HG02870 (cell line): Measurements from ENCODE around the gene RAPGEF5.

Experiments used
- ATAC-seq: cut with Tn5 transposase; IDR thresholded peaks from one replicate; pipeline ENCODE4 v1.9.1; 2021; ENCODE audit warnings: mild to moderate bottlenecking, moderate library complexity; ENCODE audit not compliant: unreplicated experiment

The RAPGEF5 gene

GRCh38 chr7:22380333-22380732, 23.4 kb upstream of the RAPGEF5 start:
- no peak for ATAC-seq

GRCh38 chr7:22378199-22378980, 21.4 kb upstream of the RAPGEF5 start:
- no peak for ATAC-seq

GRCh38 chr7:22377703-22378102, 20.7 kb upstream of the RAPGEF5 start:
- no peak for ATAC-seq

GRCh38 chr7:22375359-22376048, 18.6 kb upstream of the RAPGEF5 start:
- no peak for ATAC-seq

DNA sequence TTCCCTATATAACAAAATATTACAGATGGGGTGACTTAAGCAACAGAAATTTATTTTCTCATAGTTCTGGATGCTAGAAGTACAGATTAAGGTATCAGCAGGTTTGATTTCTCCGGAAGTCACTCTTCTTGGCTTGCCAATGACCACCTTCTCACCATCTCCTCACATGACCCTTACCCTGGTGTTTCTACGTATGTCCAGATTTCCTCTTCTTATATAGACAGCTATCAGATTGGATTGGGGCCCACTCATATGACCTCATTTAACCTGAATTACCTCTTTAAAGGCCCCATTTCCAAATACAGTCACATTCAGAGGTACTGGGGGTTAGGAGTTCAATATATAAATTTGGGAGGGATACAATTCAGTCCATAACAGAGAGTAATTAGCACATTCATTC, 17.0 kb upstream of the RAPGEF5 start:
- ATAC-seq: no peak

DNA sequence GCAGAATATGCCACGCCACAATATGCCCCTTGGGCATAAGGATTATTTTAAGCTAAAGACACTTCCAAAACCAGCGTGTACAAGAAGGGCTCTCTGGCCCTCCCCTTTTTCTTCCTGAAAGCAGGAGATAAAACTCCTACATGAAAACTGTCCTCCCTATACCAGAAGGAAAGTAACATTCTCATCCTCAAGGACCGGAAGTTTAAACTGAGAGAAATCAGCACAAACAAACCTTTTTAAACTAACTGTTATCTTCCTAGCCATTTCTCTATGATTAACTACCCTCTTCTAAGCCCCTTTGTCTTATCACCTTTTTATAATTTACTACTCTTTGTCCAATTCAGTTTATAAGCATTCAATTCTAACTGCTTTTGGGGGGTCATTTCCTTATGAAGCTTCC, 16.4 kb upstream of the RAPGEF5 start:
- no peak for ATAC-seq

GRCh38 chr7:22372863-22373262, 15.9 kb upstream of the RAPGEF5 start:
- ATAC-seq: no peak

DNA sequence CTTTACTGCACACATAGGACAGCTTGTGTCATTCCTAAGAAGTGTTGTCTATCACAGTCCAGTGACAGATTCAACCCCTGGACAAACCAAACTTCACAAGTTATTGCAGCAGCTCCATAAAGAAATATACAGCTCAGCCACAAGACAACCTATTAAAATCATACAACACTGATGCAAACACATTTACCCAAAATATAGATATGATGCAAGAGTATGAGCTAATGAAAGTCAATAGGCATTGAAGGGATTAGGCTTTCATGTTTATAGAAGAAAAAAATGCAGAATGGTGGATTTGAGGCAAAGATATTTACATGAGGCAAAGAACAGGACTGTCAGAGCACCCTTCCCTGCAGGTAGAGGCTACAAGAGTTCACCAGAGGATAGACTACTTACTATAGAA, 14.9 kb upstream of the RAPGEF5 start:
- ATAC-seq: no peak

DNA sequence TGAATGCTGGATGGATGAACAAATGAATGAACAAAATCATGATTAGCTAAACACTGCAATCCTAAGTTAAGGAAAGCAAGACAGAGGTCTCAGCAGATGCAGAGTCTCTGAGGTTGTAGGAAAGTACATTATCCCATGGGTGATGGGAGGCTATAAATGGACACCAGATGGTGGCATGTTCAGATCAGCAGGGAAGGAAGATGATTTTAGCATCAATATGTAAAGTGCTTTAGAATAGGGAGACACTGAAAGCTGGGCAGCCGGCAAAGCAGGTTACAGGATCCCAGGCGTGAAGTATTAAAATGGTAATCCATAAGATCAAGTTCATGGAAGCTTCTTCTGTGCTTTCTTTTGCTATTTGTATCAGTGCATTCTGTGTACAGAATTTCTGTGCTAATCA, 7.9 kb upstream of the RAPGEF5 start:
- ATAC-seq: no peak

DNA sequence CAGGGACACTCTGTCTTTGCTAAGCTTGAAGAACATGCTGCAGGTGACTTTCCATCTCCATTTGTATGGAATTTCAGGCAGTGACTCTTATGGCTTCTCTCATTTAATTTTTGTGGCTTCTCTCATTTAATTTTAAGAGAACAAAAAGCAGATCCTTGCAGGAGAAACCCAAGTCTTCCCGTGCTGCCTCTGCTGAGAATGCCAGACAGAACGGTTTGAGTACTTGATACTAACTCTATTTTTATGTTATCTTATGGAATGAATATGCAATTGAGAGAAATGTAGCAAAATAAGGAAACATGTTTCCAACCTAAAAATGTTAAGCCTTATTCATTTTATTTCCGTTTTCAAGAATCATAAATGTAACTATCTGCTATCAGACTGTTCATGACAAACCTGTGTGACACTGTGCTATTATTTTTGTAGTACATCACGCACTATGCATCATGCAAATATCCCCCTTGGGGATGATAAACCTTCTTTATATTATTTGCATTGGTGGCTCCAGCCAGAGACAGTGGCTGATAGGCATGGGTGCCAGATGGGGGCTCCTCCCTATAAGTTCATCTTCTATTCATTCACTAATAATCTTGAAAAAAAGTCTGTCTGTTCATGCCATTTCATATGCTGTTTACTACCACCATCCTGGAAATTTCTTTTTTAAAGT, 6.9 kb upstream of the RAPGEF5 start:
- ATAC-seq: no peak

- no peak for ATAC-seq
Observed at GRCh38 chr7:22361795-22362194, 4.8 kb upstream of the RAPGEF5 start.

- ATAC-seq: no peak
Observed at GRCh38 chr7:22361320-22361719, 4.4 kb upstream of the RAPGEF5 start.

GRCh38 chr7:22358820-22359697, 2.1 kb upstream of the RAPGEF5 start:
- ATAC-seq: no peak

GRCh38 chr7:22357311-22358175, 589 bp upstream of the RAPGEF5 start:
- ATAC-seq: no peak

GRCh38 chr7:22356010-22356691, 803 bp downstream of the RAPGEF5 start:
- peak; percentile 20 for ATAC-seq

DNA sequence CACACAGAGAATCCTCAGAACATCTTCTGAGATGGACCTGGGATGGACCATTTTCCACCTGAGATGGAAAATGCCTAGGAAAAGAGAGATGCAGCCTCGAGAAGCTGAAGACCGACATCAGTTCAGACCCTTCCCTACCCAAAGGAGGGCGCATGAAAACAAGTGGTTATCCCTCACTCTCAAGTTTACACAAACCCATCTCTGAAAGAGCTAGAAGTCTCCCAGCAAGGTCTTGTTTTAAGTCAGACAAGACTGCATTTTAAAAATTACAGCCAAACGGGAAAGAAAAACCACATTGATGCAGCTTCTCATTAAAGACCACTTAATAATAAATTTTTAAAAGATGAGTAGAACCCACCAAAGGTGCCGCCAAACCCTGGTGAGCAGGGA, 1.3 kb downstream of the RAPGEF5 start:
- ATAC-seq: no peak

DNA sequence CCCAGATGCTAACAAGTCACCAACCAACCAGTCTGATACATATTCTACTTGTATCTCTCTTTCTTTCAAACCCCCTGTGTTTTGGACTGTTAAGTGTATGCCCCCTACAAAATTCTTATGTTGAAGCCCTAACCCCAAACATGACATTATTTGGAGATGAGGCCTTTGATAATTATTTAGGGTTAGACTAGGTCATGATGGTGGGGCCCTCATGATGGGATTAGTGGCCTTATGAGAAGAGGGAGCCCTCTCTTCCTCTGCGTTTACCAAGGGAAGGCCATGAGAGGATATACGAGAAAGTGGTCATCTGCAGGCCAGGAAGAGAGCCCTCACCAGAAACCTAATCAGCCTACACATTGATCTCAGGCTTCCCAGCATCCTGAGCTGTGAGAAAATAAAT, 2.5 kb downstream of the RAPGEF5 start:
- no peak for ATAC-seq

- ATAC-seq: no peak
Observed at GRCh38 chr7:22352887-22353286, 4.1 kb downstream of the RAPGEF5 start.

- no peak for ATAC-seq
Observed at GRCh38 chr7:22351878-22352277, 5.1 kb downstream of the RAPGEF5 start.

DNA sequence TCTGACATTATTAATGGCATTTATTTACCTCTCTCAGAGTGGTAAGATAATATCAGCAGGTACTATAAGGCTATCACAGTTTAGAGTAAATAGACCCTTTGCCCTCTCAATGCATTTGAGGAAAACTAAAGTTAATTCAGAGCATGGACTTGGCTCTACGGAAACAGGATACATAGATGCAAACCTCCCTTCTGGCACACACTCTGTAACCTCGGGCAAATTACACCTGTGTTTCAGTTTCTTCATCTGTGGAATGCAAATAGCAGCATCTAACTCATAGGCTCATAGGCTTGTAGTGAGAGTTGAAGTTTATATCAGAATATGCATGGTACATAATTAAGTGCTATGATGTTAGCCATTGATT, 5.6 kb downstream of the RAPGEF5 start:
- ATAC-seq: peak; percentile 73
